HUES64 (cell line): ENCODE measurements around the gene KAT8.

Experiments used
- H3K27ac ChIP-seq: 2 replicates; pipeline ENCODE4 v1.7.0; 2013; ENCODE audit warnings: low read depth, low read length, inconsistent platforms
- H3K27me3 ChIP-seq: 2 replicates; pipeline ENCODE4 v1.6.1; 2013; ENCODE audit warnings: mild to moderate bottlenecking, low read length; ENCODE audit not compliant: insufficient read depth
- H3K36me3 ChIP-seq: 2 replicates; pipeline ENCODE4 v1.6.1; 2013; ENCODE audit warnings: mild to moderate bottlenecking, low read length; ENCODE audit not compliant: insufficient read depth
- H3K4me1 ChIP-seq: 2 replicates; pipeline ENCODE4 v1.6.1; 2013; ENCODE audit warnings: mild to moderate bottlenecking, low read length, moderate library complexity; ENCODE audit not compliant: insufficient read depth
- H3K4me3 ChIP-seq: 2 replicates; pipeline ENCODE4 v1.5.1; 2013; ENCODE audit warnings: mild to moderate bottlenecking, low read length, moderate library complexity
- H3K9ac ChIP-seq: 2 replicates; pipeline ENCODE4 v1.6.1; 2013; ENCODE audit warnings: mild to moderate bottlenecking, low read depth, low read length
- H3K9me3 ChIP-seq: 2 replicates; pipeline ENCODE4 v1.6.1; 2013; ENCODE audit warnings: low read depth, low read length; ENCODE audit not compliant: insufficient read depth
- WGBS: fragments of 150-250, 120-280 bp; methylation state at CpG from one replicate; pipeline ENCODE4 v1.1.7; 2013; ENCODE audit warnings: missing lambda C conversion rate; 5-methylcytosine and 5-hydroxymethylcytosine counted together

The KAT8 gene

DNA sequence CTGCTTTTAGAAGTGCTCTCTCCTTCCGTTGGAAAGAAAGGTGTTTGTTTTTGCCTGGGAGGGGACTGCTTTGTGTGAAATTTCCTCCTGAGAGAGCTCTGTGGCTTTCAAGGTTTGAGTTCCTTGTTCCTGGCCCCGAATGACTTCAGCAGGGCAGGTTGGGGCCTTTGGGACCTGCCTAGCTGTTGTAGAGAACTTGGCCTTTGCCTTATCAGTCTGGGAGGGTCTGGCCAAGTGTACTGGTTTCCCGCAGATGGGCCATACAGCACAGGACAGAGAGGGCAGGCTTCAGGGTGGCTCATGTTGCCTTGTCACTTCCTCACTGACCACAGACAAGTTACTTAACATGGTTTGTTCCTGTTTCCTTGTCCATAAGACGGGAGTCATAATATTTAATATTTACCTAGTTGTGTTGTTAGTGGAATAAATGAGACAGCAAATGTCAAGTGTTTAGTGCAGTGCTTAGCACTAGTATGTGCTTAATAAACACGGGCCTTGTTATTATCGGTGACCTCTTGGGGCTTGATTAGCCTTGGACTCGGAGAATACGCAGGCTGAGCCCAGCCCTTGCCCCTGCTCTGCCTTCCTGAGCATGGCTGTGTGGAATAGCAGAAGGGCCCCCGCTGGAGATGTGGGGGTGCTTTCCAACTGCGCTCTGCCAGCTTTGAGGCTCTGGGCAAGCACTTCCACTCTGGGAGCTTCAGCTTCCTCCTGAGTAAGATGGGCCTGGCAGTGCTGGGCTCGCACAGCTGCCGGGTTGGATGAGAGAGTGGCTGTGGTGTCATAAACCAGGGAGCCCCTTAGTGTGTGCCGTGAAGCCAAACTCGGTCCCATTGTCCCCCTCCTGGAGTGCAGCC, 11.5 kb downstream of the KAT8 start:
- no peak overlapping the region for H3K4me3 ChIP-seq
- no peak overlapping the region for H3K27ac ChIP-seq
- peaks cover 17% of the 10 kb centered on the region for H3K4me1 ChIP-seq
- no peak overlapping the region for H3K9ac ChIP-seq
- H3K36me3 ChIP-seq = peaks cover 52% of the 10 kb centered on the region
- no peaks in the 10 kb centered on the region for H3K27me3 ChIP-seq
- 91% methylated on average over 14 of the region's 14 CpGs for WGBS
- no peaks in the 10 kb centered on the region for H3K9me3 ChIP-seq

DNA sequence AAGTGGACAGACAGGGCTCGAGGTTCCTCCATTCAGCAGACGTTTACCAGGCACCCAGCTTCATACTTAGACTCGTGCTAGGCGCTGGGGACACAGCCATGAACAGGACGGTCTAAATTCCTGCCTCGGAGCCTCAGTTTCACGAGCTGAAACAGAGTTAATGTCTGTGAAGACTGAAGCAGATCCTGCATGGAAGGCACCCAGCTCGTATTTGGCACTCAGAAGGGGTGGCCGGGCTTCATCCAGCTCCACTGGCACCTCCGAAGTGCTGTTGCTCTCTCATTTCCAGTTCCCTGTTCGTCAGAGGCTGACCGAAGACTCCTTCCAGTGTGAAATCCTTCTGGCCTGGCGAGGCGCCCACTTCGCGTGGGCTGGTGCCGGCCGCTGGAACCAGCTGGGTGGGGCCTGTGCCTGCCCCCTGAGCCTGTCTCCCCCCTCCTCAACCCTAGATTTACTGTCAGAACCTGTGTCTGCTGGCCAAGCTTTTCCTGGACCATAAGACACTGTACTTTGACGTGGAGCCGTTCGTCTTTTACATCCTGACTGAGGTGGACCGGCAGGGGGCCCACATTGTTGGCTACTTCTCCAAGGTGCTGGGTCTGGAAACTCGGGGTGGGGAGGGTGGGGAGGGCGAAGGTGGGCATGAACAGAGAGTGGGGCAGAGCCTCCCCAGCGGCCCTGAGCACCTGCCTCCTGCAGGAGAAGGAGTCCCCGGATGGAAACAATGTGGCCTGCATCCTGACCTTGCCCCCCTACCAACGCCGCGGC, 12.3 kb downstream of the KAT8 start:
- Histone ChIP-seq H3K9me3 (no peaks in the 10 kb centered on the region), H3K4me1 (peaks cover 23% of the 10 kb centered on the region), H3K27me3 (no peaks in the 10 kb centered on the region), H3K36me3 (peaks cover 48% of the 10 kb centered on the region), H3K4me3 (no peak overlapping the region), H3K27ac (no peak overlapping the region; the same call in 1 of the 2 replicates), H3K9ac (no peak overlapping the region; the same call in 1 of the 2 replicates)
- WGBS = 92% methylated on average over 29 of the region's 29 CpGs

DNA sequence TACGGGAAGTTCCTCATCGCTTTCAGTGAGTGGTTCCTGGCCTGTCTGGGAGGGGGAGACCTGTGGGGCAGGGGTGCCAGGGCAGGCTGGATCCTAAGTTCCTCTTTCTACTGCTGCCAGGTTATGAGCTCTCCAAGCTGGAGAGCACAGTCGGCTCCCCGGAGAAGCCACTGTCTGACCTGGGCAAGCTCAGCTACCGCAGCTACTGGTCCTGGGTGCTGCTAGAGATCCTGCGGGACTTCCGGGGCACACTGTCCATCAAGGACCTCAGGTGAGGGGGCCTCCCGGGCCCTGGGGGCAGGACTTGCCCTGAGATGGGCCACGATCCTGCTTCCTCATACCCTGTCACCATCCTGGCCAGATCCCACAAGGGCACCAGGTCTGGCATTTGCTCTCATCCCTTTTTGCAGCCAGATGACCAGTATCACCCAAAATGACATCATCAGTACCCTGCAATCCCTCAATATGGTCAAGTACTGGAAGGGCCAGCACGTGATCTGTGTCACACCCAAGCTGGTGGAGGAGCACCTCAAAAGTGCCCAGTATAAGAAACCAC, 12.9 kb downstream of the KAT8 start:
- Histone ChIP-seq H3K27me3 (no peaks in the 10 kb centered on the region), H3K9ac (peak overlapping the region; percentile 14; the same call in 1 of the 2 replicates), H3K27ac (peak overlapping the region; percentile 55), H3K36me3 (peaks cover 48% of the 10 kb centered on the region), H3K4me3 (no peak overlapping the region), H3K4me1 (peaks cover 23% of the 10 kb centered on the region), H3K9me3 (no peaks in the 10 kb centered on the region)
- 95% methylated on average over 10 of the region's 10 CpGs for WGBS

DNA sequence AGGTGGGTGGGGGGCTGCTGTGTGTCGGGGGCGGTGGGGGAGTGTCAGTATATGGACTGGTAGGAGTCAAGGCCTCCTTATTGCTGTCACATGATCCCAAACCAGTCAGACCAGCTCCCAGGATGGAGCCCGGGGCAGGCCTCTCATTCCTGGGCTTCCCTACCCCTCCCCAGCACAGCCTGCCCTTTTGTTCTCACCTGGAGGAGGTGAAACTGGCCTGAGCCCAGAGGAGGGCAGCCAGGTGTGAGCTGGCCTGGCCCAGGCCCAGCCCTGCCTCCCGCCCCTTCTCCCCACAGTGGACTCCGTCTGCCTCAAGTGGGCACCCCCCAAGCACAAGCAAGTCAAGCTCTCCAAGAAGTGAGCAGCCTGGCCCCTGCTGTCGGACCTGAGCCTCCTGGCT, 13.4 kb downstream of the KAT8 start:
- no peak overlapping the region for H3K4me3 ChIP-seq
- H3K9ac ChIP-seq = peak overlapping the region; percentile 54; the same call in 1 of the 2 replicates
- WGBS = 88% methylated on average over 4 of the region's 6 CpGs
- H3K27me3 ChIP-seq = no peaks in the 10 kb centered on the region
- H3K27ac ChIP-seq = peak overlapping the region; percentile 65; the same call in 1 of the 2 replicates
- no peaks in the 10 kb centered on the region for H3K9me3 ChIP-seq
- peaks cover 25% of the 10 kb centered on the region for H3K4me1 ChIP-seq
- peaks cover 48% of the 10 kb centered on the region for H3K36me3 ChIP-seq

DNA sequence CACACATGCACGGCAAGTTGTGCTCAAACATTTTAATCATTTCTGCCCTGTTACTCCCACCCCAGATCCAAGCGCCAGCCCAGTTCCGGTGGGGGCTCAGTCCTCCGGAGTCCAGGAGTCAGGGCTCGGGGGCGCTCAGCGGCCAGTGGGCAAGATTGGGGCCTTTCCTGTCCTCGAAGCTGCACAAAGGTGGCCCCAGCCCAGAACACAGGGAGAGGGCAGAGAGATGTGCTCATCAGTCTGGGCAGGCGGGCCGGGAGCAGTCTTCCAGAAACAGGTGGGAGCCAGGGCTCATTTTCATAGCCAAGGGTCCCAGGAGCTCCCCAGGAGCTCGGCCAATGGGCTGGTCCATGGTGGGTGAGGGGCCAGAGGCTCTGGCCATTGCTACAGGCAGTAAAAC, 14.0 kb downstream of the KAT8 start:
- Histone ChIP-seq H3K4me3 (no peak overlapping the region), H3K36me3 (peaks cover 48% of the 10 kb centered on the region), H3K27ac (peak overlapping the region; percentile 65; the same call in 1 of the 2 replicates), H3K9ac (peak overlapping the region; percentile 54; the same call in 1 of the 2 replicates), H3K9me3 (no peaks in the 10 kb centered on the region), H3K4me1 (peaks cover 25% of the 10 kb centered on the region), H3K27me3 (no peaks in the 10 kb centered on the region)
- WGBS = 92% methylated on average over 11 of the region's 11 CpGs

DNA sequence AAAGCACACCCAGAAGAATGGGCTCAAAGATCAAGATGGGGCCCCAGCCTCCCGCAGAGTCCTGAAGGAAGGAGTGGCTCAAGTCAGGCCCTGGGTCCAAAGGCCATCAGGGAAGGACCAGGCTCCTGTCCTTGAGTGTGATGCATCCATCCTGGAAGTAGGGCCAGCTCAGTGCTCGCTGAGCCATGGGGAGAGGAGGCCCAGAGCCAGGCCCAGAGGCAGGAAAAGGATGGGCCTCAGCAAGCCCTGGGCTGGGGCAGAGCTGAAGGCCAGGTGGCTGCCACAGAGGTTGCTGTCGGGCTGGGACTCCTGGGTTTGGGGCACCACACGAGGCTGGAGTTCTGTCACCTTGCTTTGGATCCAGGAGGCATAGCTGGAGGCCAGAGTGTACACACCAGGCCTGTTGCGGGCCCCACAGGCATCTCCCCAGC, 14.4 kb downstream of the KAT8 start:
- Histone ChIP-seq H3K9ac (no peak overlapping the region), H3K9me3 (no peaks in the 10 kb centered on the region), H3K4me3 (no peak overlapping the region), H3K27me3 (no peaks in the 10 kb centered on the region), H3K4me1 (peaks cover 25% of the 10 kb centered on the region), H3K27ac (0 out of 2 replicates have a peak overlapping the region, but pooled peaks have one; percentile 65), H3K36me3 (peaks cover 47% of the 10 kb centered on the region)
- 93% methylated on average over 5 of the region's 5 CpGs for WGBS

DNA sequence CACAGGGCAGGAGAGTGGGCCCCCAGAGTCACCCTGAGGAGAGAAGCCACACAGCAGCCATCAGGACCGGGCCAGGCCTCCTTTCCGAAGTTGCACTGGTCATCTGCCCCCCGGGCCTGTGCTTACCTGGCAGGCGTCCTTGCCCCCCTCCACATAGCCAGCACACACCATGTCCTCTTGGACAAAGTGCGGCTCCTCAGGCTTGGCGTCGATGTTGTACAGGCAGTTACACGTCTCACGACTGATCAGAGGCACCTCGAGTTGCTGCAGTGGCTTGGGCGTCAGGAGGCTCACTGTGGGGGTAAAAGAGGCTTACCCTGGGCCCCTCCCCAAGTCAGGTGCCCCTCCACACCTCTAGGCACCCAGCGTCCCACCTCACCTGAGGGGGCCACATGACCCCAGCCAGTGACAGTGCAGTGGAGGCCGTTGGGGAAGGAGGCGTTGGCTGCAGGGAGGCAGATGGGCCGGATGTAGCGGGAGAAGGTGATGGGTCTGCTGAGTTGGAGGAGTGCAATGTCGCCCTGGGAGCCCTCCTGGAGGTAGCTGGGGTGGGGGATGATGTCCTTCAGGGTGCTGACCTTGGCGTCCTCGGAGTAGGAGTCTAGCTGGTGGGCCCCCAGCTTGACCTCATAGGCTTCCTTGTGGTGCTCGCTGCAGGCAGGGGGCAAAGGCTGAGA, 15.0 kb downstream of the KAT8 start:
- H3K4me3 ChIP-seq = no peak overlapping the region
- no peak overlapping the region for H3K27ac ChIP-seq
- H3K9me3 ChIP-seq = no peaks in the 10 kb centered on the region
- H3K27me3 ChIP-seq = no peaks in the 10 kb centered on the region
- 95% methylated on average over 20 of the region's 20 CpGs for WGBS
- peaks cover 25% of the 10 kb centered on the region for H3K4me1 ChIP-seq
- peaks cover 43% of the 10 kb centered on the region for H3K36me3 ChIP-seq
- no peak overlapping the region for H3K9ac ChIP-seq

DNA sequence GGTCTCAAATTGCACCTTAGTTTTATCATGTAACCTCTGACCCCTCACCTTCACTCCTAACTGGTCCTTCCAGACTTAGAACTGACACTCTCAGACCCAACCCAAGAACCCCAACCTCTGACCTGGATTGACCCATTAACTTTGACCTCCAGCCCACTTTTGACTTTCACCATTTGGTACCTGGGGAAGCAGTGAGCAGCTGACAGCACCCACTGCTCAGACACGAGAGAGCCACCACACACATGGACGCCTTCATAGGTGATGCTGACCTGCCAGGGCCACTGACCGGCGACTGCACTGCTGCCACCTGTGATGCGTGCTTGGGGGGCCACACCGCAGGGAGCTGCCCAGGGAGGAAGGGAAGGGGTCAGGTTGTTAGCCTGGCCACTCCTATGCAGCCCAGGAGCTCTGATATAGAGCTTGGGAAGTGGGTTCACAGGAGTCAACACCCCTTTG, 15.6 kb downstream of the KAT8 start:
- Histone ChIP-seq H3K4me1 (peaks cover 25% of the 10 kb centered on the region), H3K4me3 (no peak overlapping the region), H3K27ac (no peak overlapping the region), H3K36me3 (peaks cover 38% of the 10 kb centered on the region), H3K27me3 (no peaks in the 10 kb centered on the region), H3K9me3 (no peaks in the 10 kb centered on the region), H3K9ac (0 out of 2 replicates have a peak overlapping the region, but pooled peaks have one; percentile 80)
- 93% methylated on average over 6 of the region's 6 CpGs for WGBS

DNA sequence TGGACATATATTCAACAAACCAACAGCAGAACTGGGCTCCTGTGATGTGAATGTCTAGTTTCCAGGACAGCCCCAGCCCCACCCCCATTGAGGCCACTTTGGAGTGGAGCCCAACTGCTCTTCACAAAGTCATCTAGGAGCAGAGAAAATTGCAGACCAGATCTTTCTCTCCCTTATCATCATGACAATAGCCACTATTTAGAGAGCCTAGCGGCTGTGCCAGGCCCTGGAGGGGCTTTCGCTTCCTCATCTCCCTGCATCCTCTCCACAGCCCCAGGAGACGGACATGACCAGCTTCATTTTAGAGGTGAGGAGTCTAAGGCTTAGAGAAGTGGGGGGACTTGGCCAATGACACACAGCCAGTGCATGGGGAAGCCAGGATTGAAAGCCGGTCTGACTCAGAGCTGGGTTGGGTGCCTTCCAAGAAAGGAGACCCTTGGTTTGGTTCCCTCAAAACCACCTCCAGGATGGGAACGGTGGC, 16.7 kb downstream of the KAT8 start:
- Histone ChIP-seq H3K9ac (peak overlapping the region; percentile 80), H3K9me3 (no peaks in the 10 kb centered on the region), H3K4me3 (peak overlapping the region; percentile 75), H3K36me3 (peaks cover 31% of the 10 kb centered on the region), H3K4me1 (peaks cover 34% of the 10 kb centered on the region), H3K27ac (peak overlapping the region; percentile 96; the same call in 1 of the 2 replicates), H3K27me3 (no peaks in the 10 kb centered on the region)
- WGBS = 21% methylated on average over 5 of the region's 5 CpGs
